HG03520 (cell line): ENCODE data around the gene AMDHD2.

Experiments used
- ATAC-seq: cut with Tn5 transposase; IDR thresholded peaks from one replicate; pipeline ENCODE4 v1.9.1; 2021; ENCODE audit warnings: mild to moderate bottlenecking, moderate library complexity; ENCODE audit not compliant: unreplicated experiment

Gene AMDHD2

GRCh38 chr16:2515180-2515851 is 4.9 kb upstream of the AMDHD2 start:
- no peak for ATAC-seq

DNA sequence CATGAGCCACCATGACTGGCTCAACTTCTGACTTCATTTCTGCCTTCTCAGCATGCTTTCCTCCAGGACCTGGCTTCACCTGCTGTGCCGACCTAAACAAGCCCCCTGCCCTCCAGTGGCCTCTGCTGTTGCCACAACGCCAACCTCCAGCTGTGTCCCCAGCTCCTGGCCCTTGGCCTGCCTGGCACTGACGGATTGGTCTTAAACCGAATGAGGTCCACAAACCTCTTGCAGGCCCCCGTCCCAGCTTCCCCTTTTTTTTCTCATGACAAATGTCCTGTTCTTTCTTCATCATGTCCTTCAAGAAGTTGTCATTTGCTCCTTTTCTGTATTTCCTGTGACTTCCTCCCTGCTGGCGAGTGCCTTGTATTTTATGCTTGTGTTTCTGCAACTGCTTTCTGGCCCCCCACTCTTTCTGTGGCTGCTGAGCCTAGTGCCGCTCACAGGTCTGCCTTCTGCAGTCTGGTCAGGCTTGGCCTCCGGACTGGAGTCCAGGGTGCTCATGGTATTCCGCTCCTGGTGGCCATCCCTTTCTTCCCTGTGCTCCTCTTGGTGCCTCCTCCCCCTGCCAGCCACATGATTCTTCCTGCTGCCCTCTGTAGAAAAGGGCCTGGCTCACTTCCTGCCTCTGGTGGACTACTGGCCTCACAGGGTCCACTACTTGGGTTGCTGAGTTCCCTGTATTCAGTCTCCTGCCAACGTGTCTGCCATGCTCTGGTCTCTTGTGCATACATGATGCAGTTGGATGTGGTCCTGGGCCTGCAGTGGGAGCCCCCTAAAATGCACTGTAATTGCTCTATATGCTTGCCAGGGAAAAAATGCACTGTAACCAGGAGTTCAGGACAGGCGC is 3.6 kb upstream of the AMDHD2 start:
- ATAC-seq = no peak

DNA sequence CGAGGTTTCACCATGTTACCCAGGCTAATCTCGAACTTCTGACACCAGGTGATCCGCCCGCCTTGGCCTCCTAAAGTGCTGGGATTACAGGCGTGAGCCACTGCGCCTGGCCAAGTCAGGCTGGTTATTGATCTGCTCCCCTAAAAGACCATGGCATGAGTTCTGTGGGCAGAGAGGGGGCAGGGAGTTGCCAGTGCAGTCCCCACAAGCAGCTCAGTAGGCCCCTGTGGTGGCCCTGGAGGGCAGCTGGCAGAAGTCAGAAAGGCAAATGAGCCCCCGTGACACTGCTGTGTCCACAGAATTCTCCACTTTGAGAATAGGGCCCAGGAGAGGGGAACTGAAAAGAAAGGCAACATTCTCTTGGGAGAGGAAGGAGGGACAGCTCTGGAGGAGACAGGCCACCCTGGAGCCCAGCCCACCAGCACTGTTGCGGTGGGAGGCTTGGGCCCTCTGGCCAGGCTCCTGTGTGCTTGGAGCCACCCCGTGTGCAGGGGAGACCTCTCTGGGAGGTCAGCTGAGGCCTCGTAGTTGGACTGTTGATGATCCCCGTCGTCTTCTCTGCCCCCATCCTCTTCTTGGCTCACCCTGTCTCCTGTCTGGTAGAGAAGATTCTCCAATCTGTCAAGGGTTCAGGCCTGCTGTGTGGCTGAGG is 2.1 kb upstream of the AMDHD2 start:
- ATAC-seq = no peak

DNA sequence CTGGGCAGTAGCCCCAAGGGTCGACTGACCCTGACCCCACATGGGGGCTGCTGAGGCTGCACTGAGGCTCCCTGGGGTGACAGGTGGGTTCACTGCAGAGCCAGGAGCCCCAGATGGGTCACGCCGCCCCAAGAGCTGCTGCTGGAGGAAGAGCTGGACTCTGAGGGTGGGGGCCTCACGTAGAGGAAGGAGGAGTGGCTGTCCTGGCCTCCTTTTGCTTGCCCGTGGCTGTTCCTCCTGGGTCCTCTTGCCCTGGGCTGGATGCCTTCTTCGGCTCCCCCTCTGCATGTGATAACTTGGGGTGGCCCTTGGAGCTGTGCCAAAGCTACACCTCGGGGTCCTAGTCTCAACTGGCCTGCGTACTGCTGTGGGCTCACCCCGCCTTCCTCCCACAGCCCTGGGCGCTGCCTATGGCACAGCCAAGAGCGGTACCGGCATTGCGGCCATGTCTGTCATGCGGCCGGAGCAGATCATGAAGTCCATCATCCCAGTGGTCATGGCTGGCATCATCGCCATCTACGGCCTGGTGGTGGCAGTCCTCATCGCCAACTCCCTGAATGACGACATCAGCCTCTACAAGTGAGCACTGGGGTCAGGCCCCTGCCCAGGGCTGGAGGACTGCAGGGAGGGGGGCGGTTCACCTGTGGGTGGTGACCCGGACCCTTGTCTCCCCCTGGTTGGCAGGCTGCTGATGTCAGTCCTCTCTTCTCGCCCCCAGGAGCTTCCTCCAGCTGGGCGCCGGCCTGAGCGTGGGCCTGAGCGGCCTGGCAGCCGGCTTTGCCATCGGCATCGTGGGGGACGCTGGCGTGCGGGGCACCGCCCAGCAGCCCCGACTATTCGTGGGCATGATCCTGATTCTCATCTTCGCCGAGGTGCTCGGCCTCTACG is 1.1 kb upstream of the AMDHD2 start:
- ATAC-seq = no peak

- no peak for ATAC-seq
Measured at GRCh38 chr16:2519711-2520080, 475 bp upstream of the AMDHD2 start.

GRCh38 chr16:2520784-2521531 is 787 bp downstream of the AMDHD2 start:
- no peak for ATAC-seq

GRCh38 chr16:2523801-2524231 is 3.6 kb downstream of the AMDHD2 start:
- ATAC-seq = no peak

DNA sequence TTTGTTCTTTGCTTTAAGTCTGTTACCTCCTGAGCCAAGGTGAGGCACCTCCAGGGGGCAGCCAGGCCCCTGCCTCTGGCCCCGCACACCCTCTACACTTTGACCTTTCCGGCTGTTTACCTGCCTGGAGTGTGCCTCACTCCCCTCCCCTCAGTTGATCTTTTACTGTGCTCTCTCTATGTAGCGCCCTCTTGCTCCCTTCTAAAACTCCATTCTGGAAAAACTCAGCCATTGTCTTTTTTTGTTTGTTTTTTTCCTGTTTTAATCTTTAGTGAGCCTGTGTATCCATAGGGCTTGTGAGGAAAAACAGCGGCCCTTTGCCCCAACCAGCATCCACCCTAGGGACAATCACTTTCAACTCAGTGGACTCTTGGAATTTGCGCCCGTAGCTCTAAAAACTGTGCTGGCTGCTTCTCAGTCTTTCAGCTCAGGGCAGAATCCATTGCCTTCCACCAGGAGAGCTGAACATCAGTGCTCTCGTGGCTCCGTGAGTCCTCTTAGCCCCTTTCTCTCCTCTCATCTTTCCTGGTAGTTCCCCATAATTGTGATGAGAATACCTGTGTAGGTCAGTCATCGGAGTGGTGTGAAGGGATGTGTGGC is 4.3 kb downstream of the AMDHD2 start:
- ATAC-seq = no peak

DNA sequence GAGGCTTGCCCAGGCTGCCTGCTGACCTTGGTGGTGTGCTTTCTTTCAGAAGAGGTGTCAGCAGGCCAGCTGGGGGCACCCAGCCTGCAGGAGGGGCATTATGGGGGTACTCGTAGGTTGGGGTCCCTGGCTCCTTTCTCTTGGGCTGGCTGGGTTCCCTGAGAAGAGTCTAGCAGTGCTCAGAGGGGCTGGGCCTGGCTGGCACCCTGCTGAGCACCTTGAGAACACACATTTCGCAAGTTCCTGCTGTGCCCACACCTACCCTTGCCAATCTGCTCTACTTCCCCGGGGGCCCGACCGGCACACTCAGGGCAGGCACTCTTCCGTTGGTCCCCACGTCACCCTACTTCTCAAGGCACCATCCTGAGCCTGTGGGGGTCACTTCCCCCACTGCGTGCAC is 6.0 kb downstream of the AMDHD2 start:
- no peak for ATAC-seq

DNA sequence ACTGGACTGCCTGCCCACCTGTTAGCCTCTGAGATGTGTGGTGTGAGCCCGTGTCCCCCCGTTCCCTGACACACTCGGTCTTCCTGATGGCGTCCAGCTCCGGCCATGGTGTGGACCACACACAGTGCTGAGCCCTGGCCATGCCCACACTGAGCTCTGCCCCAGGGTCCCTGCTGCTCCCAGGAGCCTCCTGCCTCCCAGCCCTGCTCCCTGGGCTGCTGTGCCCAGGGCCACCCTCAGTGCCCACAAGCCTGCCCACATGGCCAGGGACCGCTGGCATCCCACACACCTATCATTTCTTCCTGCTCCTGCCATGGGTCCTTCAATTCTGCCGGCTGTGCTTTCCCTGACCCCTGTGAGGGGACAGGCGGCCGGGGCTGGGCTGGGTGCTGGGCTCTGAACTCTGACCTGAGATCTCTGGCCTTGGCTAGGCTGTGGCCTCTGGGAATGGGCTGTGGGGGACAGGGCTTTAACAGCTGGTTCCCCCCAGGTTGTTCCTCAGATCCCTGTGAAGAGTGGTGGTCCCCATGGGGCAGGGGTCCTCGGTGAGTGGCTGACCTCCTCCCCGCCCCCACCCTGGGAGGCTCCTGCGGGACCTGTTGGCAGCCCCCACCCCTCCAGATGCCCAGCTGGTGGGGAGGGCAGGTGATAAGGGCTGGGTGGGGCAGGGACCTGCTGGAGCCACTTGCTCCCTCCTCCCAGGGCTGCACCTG is 7.1 kb downstream of the AMDHD2 start:
- no peak for ATAC-seq

- no peak for ATAC-seq
Measured at GRCh38 chr16:2527784-2528100, 7.6 kb downstream of the AMDHD2 start.

GRCh38 chr16:2528161-2529060 is 8.2 kb downstream of the AMDHD2 start:
- ATAC-seq = no peak

GRCh38 chr16:2529061-2529931 is 9.1 kb downstream of the AMDHD2 start:
- ATAC-seq = no peak

- no peak for ATAC-seq
Measured at GRCh38 chr16:2529961-2530628, 9.9 kb downstream of the AMDHD2 start.

- no peak for ATAC-seq
Measured at GRCh38 chr16:2530629-2531318, 10.6 kb downstream of the AMDHD2 start.

- ATAC-seq = no peak
Measured at GRCh38 chr16:2531371-2531695, 11.2 kb downstream of the AMDHD2 start, which contains the start of gene CEMP1. Gene CEMP1 (minus strand): TSS chr16:2531408. CDS start chr16:2531073, 335 bp downstream.
